DOHH2 (cell line): ENCODE measurements around the gene MAP2K7.
A peak's percentile ranks its signal among the peaks of the same experiment; 100 is the strongest.

ENCODE experiments used
- H3F3A ChIP-seq: fragments of 200-600 bp; sonication (generic), shearing (Covaris generic); 2 replicates; pipeline ENCODE4 v1.6.0; 2016; ENCODE audit warnings: antibody characterized with exemption, mild to moderate bottlenecking; ENCODE audit not compliant: control insufficient read depth, insufficient read depth
- H3K27ac ChIP-seq: fragments of 200-600 bp; sonication (generic); 2 replicates; pipeline ENCODE4 v1.5.1; 2014; ENCODE audit warnings: low read depth, mild to moderate bottlenecking, low read length, moderate library complexity
- H3K27me3 ChIP-seq: fragments of 200-600 bp; sonication (generic); 2 replicates; pipeline ENCODE4 v1.6.1; 2014; ENCODE audit warnings: mild to moderate bottlenecking, low read length, mixed read lengths; ENCODE audit not compliant: control insufficient read depth
- H3K36me3 ChIP-seq: fragments of 200-600 bp; sonication (generic); 2 replicates; pipeline ENCODE4 v1.6.1; 2014; ENCODE audit warnings: mild to moderate bottlenecking, low read length, moderate library complexity, mixed read lengths; ENCODE audit not compliant: control insufficient read depth
- H3K4me1 ChIP-seq: fragments of 200-600 bp; sonication (generic); 2 replicates; pipeline ENCODE4 v1.6.1; 2014; ENCODE audit warnings: mild to moderate bottlenecking, low read length, mixed read lengths; ENCODE audit not compliant: control insufficient read depth
- H3K4me2 ChIP-seq: fragments of 200-600 bp; sonication (generic); 2 replicates; pipeline ENCODE4 v1.6.0; 2014; ENCODE audit warnings: mild to moderate bottlenecking, low read length, moderate library complexity
- H3K4me3 ChIP-seq: fragments of 200-600 bp; sonication (generic); 2 replicates; pipeline ENCODE4 v1.5.1; 2014; ENCODE audit warnings: mild to moderate bottlenecking, low read length, mixed read lengths
- H3K79me2 ChIP-seq: fragments of 200-600 bp; sonication (generic); 2 replicates; pipeline ENCODE4 v1.6.1; 2014; ENCODE audit warnings: mild to moderate bottlenecking, low read length, mixed read lengths; ENCODE audit not compliant: control insufficient read depth
- H3K9me2 ChIP-seq: fragments of 200-600 bp; sonication (generic); replicated peaks from 2 replicates; pipeline ENCODE4 v1.6.1; 2014; ENCODE audit warnings: mild to moderate bottlenecking, low read length, mixed read lengths; ENCODE audit not compliant: control insufficient read depth
- H3K9me3 ChIP-seq: fragments of 200-600 bp; sonication (generic); 2 replicates; pipeline ENCODE4 v1.6.1; 2014; ENCODE audit warnings: antibody characterized with exemption, low read length, mixed read lengths; ENCODE audit not compliant: control insufficient read depth, insufficient read depth
- H4K20me1 ChIP-seq: fragments of 200-600 bp; sonication (generic); 2 replicates; pipeline ENCODE4 v1.6.0; 2014; ENCODE audit warnings: low read depth, mild to moderate bottlenecking, antibody characterized with exemption, low read length, moderate library complexity; ENCODE audit not compliant: control insufficient read depth, insufficient read depth
- EZH2phosphoT487 ChIP-seq: fragments of 200-600 bp; sonication (generic); IDR thresholded peaks from 2 replicates; pipeline ENCODE4 v1.6.1; 2017; ENCODE audit warnings: borderline replicate concordance, mild to moderate bottlenecking, antibody characterized with exemption, low read length, moderate library complexity, mixed read lengths
- TF ChIP-seq, protein P1 (sequence below): fragments of 200-600 bp; sonication (generic); IDR thresholded peaks from one replicate; pipeline ENCODE4 v1.5.1; 2014; ENCODE audit warnings: antibody characterized with exemption, mild to moderate bottlenecking, low read depth, low read length; ENCODE audit not compliant: poor library complexity, severe bottlenecking

Gene MAP2K7

DNA sequence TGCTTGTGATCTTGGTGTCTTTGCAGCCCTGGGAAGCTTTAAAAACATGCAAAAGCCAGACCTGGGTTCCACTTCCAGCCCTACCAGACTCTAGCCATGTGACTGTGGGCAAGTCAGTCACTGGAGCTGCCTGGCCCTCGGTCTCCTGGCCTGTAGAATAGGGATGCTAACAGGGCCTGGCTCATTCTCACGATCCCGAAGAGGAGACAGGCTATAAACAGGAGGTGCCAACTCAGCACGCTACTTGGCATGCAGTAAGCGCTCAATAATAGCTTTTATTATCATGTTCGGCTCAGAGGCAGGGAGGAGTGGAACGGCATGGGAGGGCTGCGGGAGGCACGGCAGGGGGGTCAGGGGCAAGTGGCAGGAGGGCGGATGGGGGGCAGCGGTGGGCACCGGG lies 20.6 kb downstream of the MAP2K7 start:
- peaks cover 28% of the 10 kb centered on the region for H3K4me1 ChIP-seq
- H4K20me1 ChIP-seq: peaks cover 10% of the 10 kb centered on the region; the same call in 1 of the 2 replicates
- no peaks in the 10 kb centered on the region for H3K79me2 ChIP-seq
- no peaks in the 10 kb centered on the region for H3K9me2 ChIP-seq
- H3K27me3 ChIP-seq: no peaks in the 10 kb centered on the region
- TF ChIP-seq, protein P1, sequence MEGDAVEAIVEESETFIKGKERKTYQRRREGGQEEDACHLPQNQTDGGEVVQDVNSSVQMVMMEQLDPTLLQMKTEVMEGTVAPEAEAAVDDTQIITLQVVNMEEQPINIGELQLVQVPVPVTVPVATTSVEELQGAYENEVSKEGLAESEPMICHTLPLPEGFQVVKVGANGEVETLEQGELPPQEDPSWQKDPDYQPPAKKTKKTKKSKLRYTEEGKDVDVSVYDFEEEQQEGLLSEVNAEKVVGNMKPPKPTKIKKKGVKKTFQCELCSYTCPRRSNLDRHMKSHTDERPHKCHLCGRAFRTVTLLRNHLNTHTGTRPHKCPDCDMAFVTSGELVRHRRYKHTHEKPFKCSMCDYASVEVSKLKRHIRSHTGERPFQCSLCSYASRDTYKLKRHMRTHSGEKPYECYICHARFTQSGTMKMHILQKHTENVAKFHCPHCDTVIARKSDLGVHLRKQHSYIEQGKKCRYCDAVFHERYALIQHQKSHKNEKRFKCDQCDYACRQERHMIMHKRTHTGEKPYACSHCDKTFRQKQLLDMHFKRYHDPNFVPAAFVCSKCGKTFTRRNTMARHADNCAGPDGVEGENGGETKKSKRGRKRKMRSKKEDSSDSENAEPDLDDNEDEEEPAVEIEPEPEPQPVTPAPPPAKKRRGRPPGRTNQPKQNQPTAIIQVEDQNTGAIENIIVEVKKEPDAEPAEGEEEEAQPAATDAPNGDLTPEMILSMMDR: no peak
- no peak for TF ChIP-seq EZH2phosphoT487
- H3F3A ChIP-seq: peaks cover 14% of the 10 kb centered on the region; the same call in 1 of the 2 replicates
- H3K27ac ChIP-seq: no peak overlapping the region
- no peaks in the 10 kb centered on the region for H3K9me3 ChIP-seq
- no peak overlapping the region for H3K4me3 ChIP-seq
- peaks cover 14% of the 10 kb centered on the region for H3K36me3 ChIP-seq
- no peak overlapping the region for H3K4me2 ChIP-seq

DNA sequence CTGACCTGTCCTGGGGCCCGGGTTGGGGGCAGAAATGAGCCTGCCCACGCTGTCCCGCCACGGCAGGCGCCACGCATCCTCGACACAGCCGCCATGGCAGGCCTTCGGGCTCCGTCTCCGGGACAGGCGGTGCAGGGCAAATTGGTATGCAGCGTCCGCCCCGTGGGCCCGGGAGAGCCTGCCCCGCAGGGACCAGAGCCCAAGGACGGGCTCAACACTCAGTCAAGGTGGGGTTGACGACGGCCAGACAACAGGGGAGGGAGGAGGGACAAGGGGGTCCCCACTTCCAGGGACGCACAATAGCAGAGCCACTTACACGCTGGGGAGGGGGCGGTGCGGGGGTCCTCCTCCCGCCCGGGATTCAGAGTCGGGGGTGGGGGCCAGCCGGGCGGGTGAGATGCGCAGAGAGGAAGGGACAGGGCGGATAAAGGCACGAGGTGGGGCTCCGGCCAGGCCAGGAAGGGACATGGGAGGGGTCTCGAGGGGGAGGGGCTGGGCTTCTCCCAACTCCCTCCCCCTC lies 21.0 kb downstream of the MAP2K7 start:
- Histone ChIP-seq H3K4me1 (peaks cover 23% of the 10 kb centered on the region), H3K9me3 (no peaks in the 10 kb centered on the region), H3K36me3 (peaks cover 15% of the 10 kb centered on the region), H3K4me3 (no peak overlapping the region), H3F3A (peaks cover 12% of the 10 kb centered on the region; the same call in 1 of the 2 replicates), H3K79me2 (no peaks in the 10 kb centered on the region), H3K9me2 (no peaks in the 10 kb centered on the region), H3K4me2 (peak overlapping the region; percentile 61), H4K20me1 (peaks cover 10% of the 10 kb centered on the region; the same call in 1 of the 2 replicates), H3K27ac (no peak overlapping the region), H3K27me3 (no peaks in the 10 kb centered on the region)
- TF ChIP-seq, protein P1: no peak
- no peak for TF ChIP-seq EZH2phosphoT487

DNA sequence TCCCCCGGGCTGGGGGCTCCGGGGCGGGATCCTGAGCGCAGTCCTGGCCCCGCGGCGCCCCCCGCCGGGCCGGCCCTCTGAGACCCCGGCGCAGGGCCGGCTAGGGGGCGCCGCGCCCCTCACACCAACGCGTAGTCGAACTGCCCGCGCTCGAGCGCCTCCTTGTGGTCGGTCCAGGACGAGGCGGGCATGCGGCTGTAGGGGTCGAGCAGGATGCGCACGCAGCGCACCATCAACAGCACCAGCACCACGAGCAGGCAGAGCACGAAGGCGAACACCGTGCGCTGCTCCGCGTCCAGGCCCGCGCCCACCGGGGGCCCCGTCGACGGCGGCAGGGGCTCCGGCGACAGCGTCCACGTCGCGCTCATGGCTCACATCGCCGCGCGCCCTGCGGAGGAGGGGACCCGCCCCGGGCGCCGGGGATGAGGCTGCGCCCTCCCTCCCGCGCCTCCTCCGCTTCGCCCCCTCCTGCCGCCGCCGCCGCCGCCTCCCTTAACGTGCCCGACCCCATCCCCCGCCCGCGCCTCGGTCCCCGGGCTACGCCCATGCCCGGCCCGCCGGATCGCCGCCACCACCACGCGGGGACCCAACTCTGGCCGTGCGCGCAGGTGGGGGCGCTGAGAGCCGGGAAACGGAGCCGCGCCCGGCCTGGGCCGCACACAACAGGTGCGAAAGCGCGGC lies 21.6 kb downstream of the MAP2K7 start:
- H3K4me1 ChIP-seq: peaks cover 20% of the 10 kb centered on the region
- H3K27ac ChIP-seq: no peak overlapping the region
- H3K4me2 ChIP-seq: peak overlapping the region; percentile 61
- H3K36me3 ChIP-seq: peaks cover 16% of the 10 kb centered on the region
- no peaks in the 10 kb centered on the region for H3K9me3 ChIP-seq
- no peaks in the 10 kb centered on the region for H3K79me2 ChIP-seq
- no peaks in the 10 kb centered on the region for H3K9me2 ChIP-seq
- H3F3A ChIP-seq: peaks cover 12% of the 10 kb centered on the region; the same call in 1 of the 2 replicates
- no peak for TF ChIP-seq EZH2phosphoT487
- TF ChIP-seq, protein P1: peak; percentile 94
- H3K4me3 ChIP-seq: peak overlapping the region; percentile 53
- H3K27me3 ChIP-seq: no peaks in the 10 kb centered on the region
- H4K20me1 ChIP-seq: peaks cover 10% of the 10 kb centered on the region; the same call in 1 of the 2 replicates
